ENCODE results near the gene ORC3. TPM values are rescaled to one million over a fixed set of nuclear protein-coding genes. Genes with fewer than 3 reads are reported as not detected.

ORC3 gene
- total and polyA plus RNA-seq, 10 of the 15 experiments (the other 5 are each of a cell fraction or from before 2014, with no cell fraction given): 27.2 to 76.3 (median 54.6) TPM

GRCh38 chr6:87589693-87590416 lies at the start of gene ORC3, which contains the start of gene RARS2 (continued):
- TF ChIP-seq ZBTB40 (IDR thresholded peaks at IDR 0.05; ENCODE audit: borderline replicate concordance): peak; percentile 93
- TF ChIP-seq KLF5 (IDR thresholded peaks at IDR 0.05; ENCODE audit: partially characterized antibody): peak; percentile 51
- TF ChIP-seq RUNX3 (IDR thresholded peaks at IDR 0.05; ENCODE audit: low read length): peak; percentile 69
- TF ChIP-seq, protein P1, sequence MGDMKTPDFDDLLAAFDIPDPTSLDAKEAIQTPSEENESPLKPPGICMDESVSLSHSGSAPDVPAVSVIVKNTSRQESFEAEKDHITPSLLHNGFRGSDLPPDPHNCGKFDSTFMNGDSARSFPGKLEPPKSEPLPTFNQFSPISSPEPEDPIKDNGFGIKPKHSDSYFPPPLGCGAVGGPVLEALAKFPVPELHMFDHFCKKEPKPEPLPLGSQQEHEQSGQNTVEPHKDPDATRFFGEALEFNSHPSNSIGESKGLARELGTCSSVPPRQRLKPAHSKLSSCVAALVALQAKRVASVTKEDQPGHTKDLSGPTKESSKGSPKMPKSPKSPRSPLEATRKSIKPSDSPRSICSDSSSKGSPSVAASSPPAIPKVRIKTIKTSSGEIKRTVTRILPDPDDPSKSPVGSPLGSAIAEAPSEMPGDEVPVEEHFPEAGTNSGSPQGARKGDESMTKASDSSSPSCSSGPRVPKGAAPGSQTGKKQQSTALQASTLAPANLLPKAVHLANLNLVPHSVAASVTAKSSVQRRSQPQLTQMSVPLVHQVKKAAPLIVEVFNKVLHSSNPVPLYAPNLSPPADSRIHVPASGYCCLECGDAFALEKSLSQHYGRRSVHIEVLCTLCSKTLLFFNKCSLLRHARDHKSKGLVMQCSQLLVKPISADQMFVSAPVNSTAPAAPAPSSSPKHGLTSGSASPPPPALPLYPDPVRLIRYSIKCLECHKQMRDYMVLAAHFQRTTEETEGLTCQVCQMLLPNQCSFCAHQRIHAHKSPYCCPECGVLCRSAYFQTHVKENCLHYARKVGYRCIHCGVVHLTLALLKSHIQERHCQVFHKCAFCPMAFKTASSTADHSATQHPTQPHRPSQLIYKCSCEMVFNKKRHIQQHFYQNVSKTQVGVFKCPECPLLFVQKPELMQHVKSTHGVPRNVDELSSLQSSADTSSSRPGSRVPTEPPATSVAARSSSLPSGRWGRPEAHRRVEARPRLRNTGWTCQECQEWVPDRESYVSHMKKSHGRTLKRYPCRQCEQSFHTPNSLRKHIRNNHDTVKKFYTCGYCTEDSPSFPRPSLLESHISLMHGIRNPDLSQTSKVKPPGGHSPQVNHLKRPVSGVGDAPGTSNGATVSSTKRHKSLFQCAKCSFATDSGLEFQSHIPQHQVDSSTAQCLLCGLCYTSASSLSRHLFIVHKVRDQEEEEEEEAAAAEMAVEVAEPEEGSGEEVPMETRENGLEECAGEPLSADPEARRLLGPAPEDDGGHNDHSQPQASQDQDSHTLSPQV (IDR thresholded peaks at IDR 0.05): no peak
- peak; percentile 51; the same call in 1 of the 2 replicates for TF ChIP-seq ZBED1 (IDR thresholded peaks at IDR 0.05; ENCODE audit: borderline replicate concordance)
- no peak for TF ChIP-seq SKIL (IDR thresholded peaks at IDR 0.05; ENCODE audit: low read depth, poor library complexity, severe bottlenecking)
- TF ChIP-seq SPI1 (IDR thresholded peaks at IDR 0.05; ENCODE audit: borderline replicate concordance, insufficient read depth, low read depth, low read length): peak; percentile 64; the same call in 1 of the 2 replicates
- no peak for TF ChIP-seq STAT1 (conservative IDR thresholded peaks at IDR 0.05)
- TF ChIP-seq SP1 (IDR thresholded peaks at IDR 0.05; ENCODE audit: low read depth, low read length): peak; percentile 90
- no peak for TF ChIP-seq BMI1 (IDR thresholded peaks at IDR 0.05; ENCODE audit: borderline replicate concordance)
- TF ChIP-seq CREM (IDR thresholded peaks at IDR 0.05; ENCODE audit: low read depth): peak; percentile 80
- 0 out of 2 replicates have a peak, but pooled peaks have one; percentile 50 for TF ChIP-seq LARP7 (IDR thresholded peaks at IDR 0.05)
- TF ChIP-seq GABPA (IDR thresholded peaks at IDR 0.05; ENCODE audit: low read depth): peak; percentile 95
- no peak for TF ChIP-seq CBX3 (IDR thresholded peaks at IDR 0.05; ENCODE audit: borderline replicate concordance, low read depth)
- no peak for TF ChIP-seq SUZ12 (IDR thresholded peaks at IDR 0.05; ENCODE audit: unreplicated experiment)
- TF ChIP-seq, protein P2, sequence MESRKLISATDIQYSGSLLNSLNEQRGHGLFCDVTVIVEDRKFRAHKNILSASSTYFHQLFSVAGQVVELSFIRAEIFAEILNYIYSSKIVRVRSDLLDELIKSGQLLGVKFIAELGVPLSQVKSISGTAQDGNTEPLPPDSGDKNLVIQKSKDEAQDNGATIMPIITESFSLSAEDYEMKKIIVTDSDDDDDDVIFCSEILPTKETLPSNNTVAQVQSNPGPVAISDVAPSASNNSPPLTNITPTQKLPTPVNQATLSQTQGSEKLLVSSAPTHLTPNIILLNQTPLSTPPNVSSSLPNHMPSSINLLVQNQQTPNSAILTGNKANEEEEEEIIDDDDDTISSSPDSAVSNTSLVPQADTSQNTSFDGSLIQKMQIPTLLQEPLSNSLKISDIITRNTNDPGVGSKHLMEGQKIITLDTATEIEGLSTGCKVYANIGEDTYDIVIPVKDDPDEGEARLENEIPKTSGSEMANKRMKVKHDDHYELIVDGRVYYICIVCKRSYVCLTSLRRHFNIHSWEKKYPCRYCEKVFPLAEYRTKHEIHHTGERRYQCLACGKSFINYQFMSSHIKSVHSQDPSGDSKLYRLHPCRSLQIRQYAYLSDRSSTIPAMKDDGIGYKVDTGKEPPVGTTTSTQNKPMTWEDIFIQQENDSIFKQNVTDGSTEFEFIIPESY (IDR thresholded peaks at IDR 0.05): no peak
- TF ChIP-seq CBFB (IDR thresholded peaks at IDR 0.05; ENCODE audit: low read depth): peak; percentile 47
- TF ChIP-seq TCF7 (IDR thresholded peaks at IDR 0.05; ENCODE audit: borderline replicate concordance): no peak
